GM23248 (cell line): ENCODE measurements around the gene EVX2. TPM values are rescaled to one million over a fixed set of nuclear protein-coding genes. Genes with fewer than 3 reads are reported as not detected.

ENCODE experiments used
- DNase-seq: peaks from one replicate; pipeline ENCODE4 v3.0.0-alpha.2; 2015
- H2AFZ ChIP-seq: fragments of 200-600 bp; sonication (generic); 2 replicates; pipeline ENCODE4 v1.6.1; 2016; ENCODE audit warnings: antibody characterized with exemption
- H3F3A ChIP-seq: fragments of 200-600 bp; sonication (generic); 2 replicates; pipeline ENCODE4 v1.6.1; 2016; ENCODE audit warnings: mild to moderate bottlenecking, antibody characterized with exemption, mixed run types; ENCODE audit not compliant: insufficient read depth
- H3K27ac ChIP-seq: fragments of 200-600 bp; sonication (generic); 2 replicates; pipeline ENCODE4 v1.5.1; 2016; ENCODE audit warnings: mild to moderate bottlenecking
- H3K27me3 ChIP-seq: fragments of 200-600 bp; sonication (generic); replicated peaks from 2 replicates; pipeline ENCODE4 v1.6.1; 2016; ENCODE audit warnings: mild to moderate bottlenecking; ENCODE audit not compliant: insufficient read depth
- H3K36me3 ChIP-seq: fragments of 200-600 bp; sonication (generic); 2 replicates; pipeline ENCODE4 v1.6.1; 2016; ENCODE audit warnings: low read depth, mild to moderate bottlenecking
- H3K4me1 ChIP-seq: fragments of 200-600 bp; sonication (generic); 2 replicates; pipeline ENCODE4 v1.6.1; 2016; ENCODE audit warnings: mild to moderate bottlenecking; ENCODE audit not compliant: insufficient read depth
- H3K4me2 ChIP-seq: fragments of 200-600 bp; sonication (generic); one replicate; pipeline ENCODE4 v1.6.1; 2016; ENCODE audit warnings: mild to moderate bottlenecking; ENCODE audit not compliant: unreplicated experiment
- H3K4me3 ChIP-seq: fragments of 200-600 bp; sonication (generic); 2 replicates; pipeline ENCODE4 v1.5.1; 2016; ENCODE audit warnings: mild to moderate bottlenecking
- H3K79me2 ChIP-seq: fragments of 200-600 bp; sonication (generic); 2 replicates; pipeline ENCODE4 v1.6.1; 2016; ENCODE audit warnings: mild to moderate bottlenecking; ENCODE audit not compliant: insufficient read depth
- H3K9ac ChIP-seq: fragments of 200-600 bp; sonication (generic); 2 replicates; pipeline ENCODE4 v1.6.1; 2016; ENCODE audit warnings: mild to moderate bottlenecking
- H3K9me2 ChIP-seq: fragments of 200-600 bp; sonication (generic); 2 replicates; pipeline ENCODE4 v1.6.1; 2016; ENCODE audit warnings: mixed run types, mild to moderate bottlenecking, moderate library complexity; ENCODE audit not compliant: insufficient read depth
- H3K9me3 ChIP-seq: fragments of 200-600 bp; sonication (generic); one replicate; pipeline ENCODE4 v1.6.1; 2017; ENCODE audit warnings: low read depth
- H4K20me1 ChIP-seq: fragments of 200-600 bp; sonication (generic); 2 replicates; pipeline ENCODE4 v1.6.0; 2016; ENCODE audit not compliant: insufficient read depth
- EZH2 ChIP-seq: fragments of 200-600 bp; sonication (generic); IDR thresholded peaks from 2 replicates; pipeline ENCODE4 v1.6.1; 2018; ENCODE audit warnings: antibody characterized with exemption, mild to moderate bottlenecking; ENCODE audit not compliant: insufficient read depth, poor library complexity, severe bottlenecking
- EZH2phosphoT487 ChIP-seq: fragments of 200-600 bp; sonication (generic); IDR thresholded peaks from 2 replicates; pipeline ENCODE4 v1.6.1; 2018; ENCODE audit warnings: antibody characterized with exemption, moderate library complexity, mild to moderate bottlenecking, low read depth; ENCODE audit not compliant: insufficient read depth
- WGBS, 2 experiments: methylation state at CpG; one replicate each; pipeline ENCODE4 v1.1.6; 2015 to 2017; ENCODE audit warnings: low lambda C conversion rate in 2 of 2, low coverage in 1 of 2; ENCODE audit errors: missing lambda C conversion rate in 2 of 2; 5-methylcytosine and 5-hydroxymethylcytosine counted together
- in situ Hi-C: fragments of 300-500 bp; cut with MboI; formaldehyde crosslinking; loops from 2 replicates; pipeline ENCODE4 v1.15.0; 2020
- polyA plus RNA-seq: library from polyadenylated mRNA; unstranded; fragments of >200 nt; fragmentation: Nextera tagmentation; extraction: Ambion mirVana; gene quantifications from 2 replicates; pipeline ENCODE4 v1.2.1, GENCODE V29; 2016
- total RNA-seq: library from RNA; depleted of rRNA; stranded (reverse); fragments of >200 nt; shearing (Covaris generic); gene quantifications from 2 replicates; pipeline ENCODE4 v1.2.3, GENCODE V29; 2014

Gene EVX2
- total and polyA plus RNA-seq, 2 experiments from 2014 or later: not detected

DNA sequence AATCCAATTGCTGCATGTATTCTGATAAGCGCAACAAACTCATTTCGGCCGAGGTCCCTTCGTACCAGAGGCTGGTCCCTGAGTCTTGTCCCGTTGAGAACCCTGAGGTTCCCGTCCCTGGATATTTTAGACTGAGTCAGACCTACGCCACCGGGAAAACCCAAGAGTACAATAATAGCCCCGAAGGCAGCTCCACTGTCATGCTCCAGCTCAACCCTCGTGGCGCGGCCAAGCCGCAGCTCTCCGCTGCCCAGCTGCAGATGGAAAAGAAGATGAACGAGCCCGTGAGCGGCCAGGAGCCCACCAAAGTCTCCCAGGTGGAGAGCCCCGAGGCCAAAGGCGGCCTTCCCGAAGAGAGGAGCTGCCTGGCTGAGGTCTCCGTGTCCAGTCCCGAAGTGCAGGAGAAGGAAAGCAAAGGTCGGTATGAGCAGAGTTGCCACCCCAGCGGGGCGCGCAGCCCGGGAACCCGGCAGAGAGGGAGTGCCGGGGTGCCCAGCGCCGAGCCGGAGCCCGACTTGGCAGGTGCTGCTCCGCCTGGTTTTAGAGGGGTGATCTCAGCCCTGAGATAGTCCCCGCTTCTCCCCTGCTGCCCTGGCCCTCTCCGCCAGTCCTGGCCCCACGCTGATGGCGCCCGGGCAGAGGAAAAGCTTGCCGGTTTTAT lies 33.5 kb upstream of the EVX2 start:
- WGBS, 2 experiments: 74 to 75% methylated on average over 31 to 40 of the region's 40 CpGs
- Histone ChIP-seq H4K20me1 (no peaks in the 10 kb centered on the region), H3K4me1 (no peaks in the 10 kb centered on the region; the same call in 1 of the 2 replicates), H3K9me2 (no peaks in the 10 kb centered on the region), H3K27me3 (no peaks in the 10 kb centered on the region), H2AFZ (no peak overlapping the region), H3K27ac (peak overlapping the region; percentile 88), H3K79me2 (peaks cover 98% of the 10 kb centered on the region), H3K9ac (no peak overlapping the region), H3K4me2 (no peak overlapping the region), H3K36me3 (peaks cover 10% of the 10 kb centered on the region; the same call in 1 of the 2 replicates), H3F3A (peaks cover 16% of the 10 kb centered on the region), H3K4me3 (no peak overlapping the region), H3K9me3 (no peaks in the 10 kb centered on the region)
- DNase-seq: no peak
- TF ChIP-seq EZH2phosphoT487 (no peak), EZH2 (no peak)
- in situ Hi-C loops: loop anchor here (25.0 kb wide), 1 partner anchor 1620 kb away; no protein-coding TSS in a partner anchor

DNA sequence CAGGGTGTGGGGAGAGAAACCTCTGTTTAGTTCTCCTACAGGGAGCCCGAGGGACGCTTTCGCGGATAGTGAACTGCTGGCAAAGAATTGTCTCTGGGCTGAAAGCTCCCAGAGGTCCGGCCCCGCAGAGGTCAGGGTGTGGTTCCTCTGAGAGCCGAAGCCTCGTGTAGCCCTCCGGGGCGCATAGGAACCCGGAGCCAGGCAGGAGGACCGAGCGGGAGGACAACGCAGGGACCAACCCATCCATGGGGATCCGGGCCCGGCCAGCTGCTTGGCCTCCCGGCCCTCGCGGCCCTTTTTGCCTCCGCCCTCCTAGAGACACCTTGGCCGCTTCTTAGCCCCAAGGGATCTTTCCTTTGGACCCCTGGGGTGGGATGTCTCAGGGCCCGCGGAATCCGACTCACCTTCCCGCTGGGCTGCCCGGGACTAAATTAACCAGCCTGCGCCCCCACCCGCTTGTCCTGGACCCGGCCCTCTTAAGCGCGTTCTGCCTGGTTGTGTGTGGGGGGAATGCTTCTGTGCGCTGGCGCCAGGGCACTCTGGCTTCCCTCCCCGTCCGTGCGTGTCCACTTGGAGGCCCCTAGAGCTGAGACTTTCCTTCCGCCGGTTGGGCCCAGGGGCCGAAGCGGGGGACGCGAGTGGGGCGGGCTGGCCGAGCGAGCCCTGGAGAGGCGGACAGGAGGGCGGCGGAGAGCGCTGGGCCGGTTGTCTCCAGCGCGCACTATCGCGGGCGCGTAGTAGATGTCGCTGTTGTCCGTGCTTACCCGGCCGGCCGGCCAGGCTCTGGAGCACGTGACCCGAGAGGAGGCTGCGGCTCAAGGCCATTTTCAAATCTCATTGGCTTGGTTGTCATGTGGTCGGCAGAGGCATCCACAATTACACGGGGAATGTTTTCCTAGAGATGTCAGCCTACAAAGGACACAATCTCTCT lies 32.4 kb upstream of the EVX2 start, which contains the start of gene HOXD10:
Gene HOXD10 (plus strand): TSS at position 896 of the 931 bp plus-strand sequence. CDS start 56 bp downstream, outside the sequence.
- 45 to 50% methylated on average over 62 to 66 of the region's 66 CpGs for WGBS, 2 experiments
- H3K79me2 ChIP-seq: peaks cover 100% of the 10 kb centered on the region
- H3K27me3 ChIP-seq: no peaks in the 10 kb centered on the region
- H3K9me3 ChIP-seq: no peaks in the 10 kb centered on the region
- peak within 1 kb of the TSS; percentile 95 for H3K4me2 ChIP-seq
- no peaks in the 10 kb centered on the region for H3K9me2 ChIP-seq
- TF ChIP-seq EZH2phosphoT487: no peak
- TF ChIP-seq EZH2: no peak
- in situ Hi-C loops: loop anchor here (25.0 kb wide), 1 partner anchor 1621 kb away; no protein-coding TSS in a partner anchor
- H3K27ac ChIP-seq: peak within 1 kb of the TSS; percentile 88
- H3K4me1 ChIP-seq: no peaks in the 10 kb centered on the region; the same call in 1 of the 2 replicates
- H4K20me1 ChIP-seq: no peaks in the 10 kb centered on the region
- H2AFZ ChIP-seq: no peak within 1 kb of the TSS
- peak within 1 kb of the TSS; percentile 70 for H3K4me3 ChIP-seq
- peak; percentile 92 for DNase-seq
- H3K9ac ChIP-seq: peak within 1 kb of the TSS; percentile 89
- peaks cover 10% of the 10 kb centered on the region; the same call in 1 of the 2 replicates for H3K36me3 ChIP-seq
- peaks cover 16% of the 10 kb centered on the region for H3F3A ChIP-seq

DNA sequence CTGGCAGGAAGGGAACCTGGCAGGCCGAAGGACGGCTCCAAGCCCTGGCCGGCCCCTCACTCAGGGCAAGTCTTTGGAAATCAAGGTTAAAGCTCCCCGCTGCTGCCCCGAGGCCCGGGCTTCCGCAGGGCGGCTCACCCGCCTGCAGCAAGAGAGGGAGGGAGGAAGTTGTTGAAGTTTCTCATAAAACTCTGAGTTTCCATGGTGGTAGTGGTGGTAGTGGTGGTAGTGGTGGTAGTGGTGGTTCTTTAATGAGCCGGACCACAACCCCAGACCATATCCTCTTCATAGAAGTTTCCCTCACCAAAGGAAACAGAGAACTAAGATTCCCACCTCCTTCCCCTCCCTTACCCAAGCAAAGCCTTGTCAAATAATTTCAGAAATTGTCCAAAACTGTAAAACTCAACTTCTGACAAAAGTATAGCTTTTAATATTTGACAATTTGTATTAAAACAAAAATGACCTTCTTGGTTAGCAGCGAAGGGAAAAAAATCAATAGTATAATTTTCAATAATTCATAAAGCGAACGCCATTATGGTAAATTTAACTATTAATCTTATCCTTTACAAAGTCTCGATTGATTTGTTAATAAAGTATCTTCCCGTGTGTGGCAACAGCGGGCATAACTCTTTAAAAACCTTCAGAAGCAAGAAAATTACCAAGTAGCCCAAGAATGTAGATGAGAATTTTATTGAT lies 31.3 kb upstream of the EVX2 start:
- peak overlapping the region; percentile 95 for H3K4me2 ChIP-seq
- in situ Hi-C loops: loop anchor here (25.0 kb wide), 1 partner anchor 1622 kb away; no protein-coding TSS in a partner anchor
- H3K79me2 ChIP-seq: peaks cover 100% of the 10 kb centered on the region
- H3K4me1 ChIP-seq: no peaks in the 10 kb centered on the region; the same call in 1 of the 2 replicates
- peaks cover 13% of the 10 kb centered on the region for H3K36me3 ChIP-seq
- H3K4me3 ChIP-seq: peak overlapping the region; percentile 70
- no peaks in the 10 kb centered on the region for H3K9me2 ChIP-seq
- H4K20me1 ChIP-seq: no peaks in the 10 kb centered on the region
- peak overlapping the region; percentile 88 for H3K27ac ChIP-seq
- 50 to 57% methylated on average over 16 of the region's 16 CpGs for WGBS, 2 experiments
- H2AFZ ChIP-seq: no peak overlapping the region
- peaks cover 16% of the 10 kb centered on the region for H3F3A ChIP-seq
- H3K27me3 ChIP-seq: no peaks in the 10 kb centered on the region
- TF ChIP-seq EZH2phosphoT487 (no peak), EZH2 (no peak)
- H3K9ac ChIP-seq: peak overlapping the region; percentile 89
- no peaks in the 10 kb centered on the region for H3K9me3 ChIP-seq
- peak; percentile 40 for DNase-seq
